Middle frontal gyrus (tissue), 1 donor: ENCODE data around the gene TMED1.

Experiments used
- DNase-seq: peaks from one replicate; pipeline ENCODE4 v3.0.0-alpha.2; 2015; ENCODE audit warnings: low spot score; ENCODE audit errors: extremely low spot score

Gene TMED1

DNA sequence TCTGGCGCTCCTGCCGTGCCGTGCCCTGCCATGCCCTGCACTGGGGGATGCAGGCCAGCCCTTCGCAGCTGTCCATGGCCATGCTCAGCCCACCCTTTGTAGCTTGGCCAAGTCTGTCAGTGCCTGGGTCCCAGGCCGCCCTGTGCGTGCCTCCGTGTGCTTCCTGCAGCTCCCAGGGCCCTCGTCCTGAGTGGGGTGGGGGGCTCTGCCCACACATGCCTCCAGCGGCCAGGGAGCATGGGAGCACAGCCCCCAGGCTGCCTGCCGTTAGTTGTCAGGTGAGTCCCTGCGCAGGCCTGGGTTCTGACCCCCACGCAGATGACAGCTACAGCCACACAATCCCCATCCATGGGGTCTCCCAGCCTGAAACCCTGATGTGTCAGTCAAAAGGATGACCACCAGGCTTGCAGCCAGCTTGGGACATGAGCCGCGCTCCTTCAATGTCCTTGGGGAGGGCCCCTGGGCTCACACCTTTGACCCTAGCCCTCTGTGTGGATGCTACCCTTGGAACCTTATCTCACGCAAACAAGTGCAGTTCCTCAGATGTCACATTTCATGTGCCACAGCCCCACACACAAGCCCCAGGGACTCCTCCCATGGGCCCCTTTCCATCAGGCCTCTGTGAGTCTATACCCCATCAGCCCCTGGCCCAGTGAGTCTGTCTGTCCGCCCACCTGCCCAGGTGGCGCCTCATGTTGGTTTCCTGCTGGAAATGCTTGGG is 24.5 kb downstream of the TMED1 start:
- no peak for DNase-seq

DNA sequence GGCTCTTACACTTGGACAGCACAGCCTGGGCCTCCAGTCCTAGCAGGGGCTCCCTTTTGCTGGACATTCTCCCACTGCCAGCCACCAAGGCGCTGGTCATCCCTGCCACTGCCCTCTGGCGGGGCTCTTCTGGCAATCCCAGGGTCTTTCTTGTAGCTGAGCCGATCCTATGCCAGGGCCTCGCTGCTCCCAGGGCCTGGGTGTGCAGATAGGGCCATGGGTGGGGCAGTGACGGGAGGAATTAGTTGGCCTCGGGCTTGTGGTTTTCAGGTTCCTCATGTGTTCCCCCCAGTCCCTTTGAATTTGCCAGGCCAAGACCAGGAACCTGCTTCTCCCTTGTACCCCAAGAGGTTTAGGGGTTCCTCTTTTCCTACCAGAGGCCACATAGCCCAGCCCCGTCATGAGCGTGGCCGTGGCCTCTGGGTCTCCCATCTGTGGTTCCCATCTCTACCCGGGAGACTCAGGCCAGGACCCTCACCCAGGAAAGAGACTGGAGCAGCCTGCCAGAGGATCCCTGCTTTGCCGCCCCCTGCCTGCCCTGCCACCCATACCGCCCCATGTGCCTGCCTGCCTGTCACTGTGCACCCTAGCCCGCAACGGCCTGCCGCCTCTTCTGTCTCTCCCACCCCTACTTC is 26.2 kb downstream of the TMED1 start:
- DNase-seq, result no peak

DNA sequence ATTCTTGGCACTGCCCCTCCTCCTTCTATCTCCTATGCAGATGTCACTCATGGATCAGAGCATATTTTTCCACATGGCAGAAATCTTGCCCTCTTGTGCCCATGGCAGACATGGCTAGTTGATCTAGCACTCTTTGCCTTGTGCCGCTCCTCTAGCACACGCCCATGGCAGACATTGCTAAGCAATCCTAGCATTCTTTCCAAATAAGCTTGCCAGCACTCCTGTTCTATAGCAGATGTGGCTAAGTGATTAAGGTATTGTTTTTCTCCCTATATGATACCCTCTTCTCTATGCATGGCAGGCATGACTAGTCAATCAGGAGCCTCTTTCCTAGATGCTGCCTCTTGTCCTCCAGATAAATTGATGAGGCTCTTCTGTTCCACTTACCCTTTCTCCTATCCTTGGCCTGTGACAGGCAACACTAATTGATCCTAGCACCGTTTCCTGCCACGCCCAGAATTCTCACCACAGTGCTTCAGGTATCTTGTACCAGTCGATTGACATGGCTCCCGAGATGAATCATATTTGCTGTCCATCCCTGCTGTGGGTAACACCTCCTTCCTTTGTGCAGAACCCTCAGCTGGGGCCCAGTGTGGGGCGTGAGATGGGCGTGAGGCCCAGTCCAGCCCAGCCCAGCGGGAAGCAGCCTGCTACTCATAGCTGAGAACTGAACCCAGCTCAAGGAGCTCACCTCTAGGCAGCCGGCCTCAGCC is 26.9 kb downstream of the TMED1 start:
- no peak for DNase-seq

DNA sequence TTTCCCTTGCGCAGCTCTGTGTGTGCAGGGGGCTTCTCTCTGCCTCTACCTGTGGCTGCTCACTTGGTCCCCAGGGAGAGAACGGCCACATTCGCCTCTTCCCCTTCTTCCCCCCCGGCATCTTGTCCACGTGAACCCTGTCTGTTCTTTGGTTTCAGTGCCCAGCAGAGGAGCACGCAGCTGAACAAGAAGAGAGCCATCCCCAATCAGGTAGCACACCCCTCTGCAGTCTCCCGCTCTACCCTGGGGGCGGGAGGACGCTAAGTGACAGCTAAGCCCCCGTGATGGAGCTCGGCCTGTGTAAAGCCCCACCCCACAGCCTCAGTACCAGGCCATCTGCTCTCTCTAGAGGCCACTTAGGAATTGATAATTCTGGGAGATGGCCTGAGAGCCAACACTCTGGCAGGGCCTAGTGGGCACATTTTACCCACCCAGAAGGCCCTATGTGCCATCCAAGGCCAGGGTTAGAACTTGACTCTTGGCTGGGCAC is 30.2 kb downstream of the TMED1 start:
- DNase-seq, result no peak

DNA sequence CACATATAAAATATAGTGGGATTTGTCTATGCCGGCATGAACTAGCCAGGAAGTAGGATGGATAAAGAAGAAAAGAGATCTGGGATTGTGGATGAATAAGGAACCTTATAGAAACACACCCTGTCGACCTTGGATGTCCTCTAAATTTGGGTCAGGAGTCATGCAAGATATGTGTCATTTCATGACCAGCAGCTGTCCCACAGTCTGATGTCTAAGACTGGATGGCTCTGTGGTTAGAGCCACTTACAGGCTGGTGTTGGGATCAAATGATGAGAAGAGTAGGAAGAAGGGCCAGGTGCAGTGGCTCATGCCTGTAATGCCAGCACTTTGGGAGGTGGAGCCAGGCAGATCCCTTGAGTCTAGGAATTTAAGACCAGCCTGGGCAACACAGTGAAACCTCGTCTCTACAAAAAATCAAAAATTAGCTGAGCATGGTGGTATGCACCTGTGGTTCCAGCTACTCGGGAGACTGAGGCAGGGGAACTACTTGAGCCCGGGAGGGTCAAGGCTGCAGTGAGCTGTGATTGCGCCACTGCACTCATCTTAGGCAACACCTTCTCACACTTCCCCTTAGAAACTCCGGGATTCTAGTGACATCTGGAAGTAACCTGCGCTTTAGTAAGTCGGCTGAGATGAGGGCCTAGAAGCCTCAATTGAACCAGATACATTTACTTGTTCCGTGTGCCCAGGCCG is 30.8 kb downstream of the TMED1 start:
- DNase-seq, result no peak

DNA sequence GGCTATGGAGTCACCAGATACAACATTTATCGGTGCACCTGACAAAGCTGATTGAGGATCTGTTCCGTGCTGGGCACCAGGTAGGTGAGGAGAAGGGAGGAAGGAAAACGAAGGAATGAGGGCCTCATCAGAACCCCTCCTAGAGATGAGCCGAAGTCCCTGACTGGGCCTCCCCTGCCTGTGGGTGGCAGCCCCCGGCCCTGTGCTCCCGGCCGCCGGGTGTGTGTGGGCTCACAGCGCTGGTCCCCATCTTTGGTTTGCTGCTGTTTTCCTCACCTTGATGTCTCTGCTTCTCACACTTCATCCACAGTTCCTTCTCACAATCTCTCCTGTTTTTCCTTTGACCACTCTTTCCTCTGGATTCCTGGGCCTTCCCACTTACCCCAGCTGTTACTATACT is 32.8 kb downstream of the TMED1 start:
- DNase-seq, result no peak

DNA sequence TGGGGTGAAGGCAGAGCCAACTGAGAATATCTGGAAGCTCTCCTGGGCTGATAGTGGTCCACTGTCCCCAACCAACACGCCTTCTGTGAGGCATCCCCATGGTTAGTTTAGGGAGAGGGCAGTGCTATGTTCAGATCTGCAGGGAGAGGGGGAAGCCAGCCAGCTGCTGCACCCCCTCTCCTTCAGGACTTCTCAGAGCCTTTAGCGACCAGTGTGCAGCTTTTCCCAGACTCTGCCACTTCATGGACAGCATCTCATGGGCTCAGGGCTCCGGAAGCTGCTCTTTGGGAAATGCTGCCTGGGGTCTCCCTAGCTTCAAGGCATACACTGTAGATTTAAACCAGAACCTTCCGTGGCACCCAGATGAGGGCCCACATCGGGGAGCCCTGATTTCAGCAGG is 33.5 kb downstream of the TMED1 start:
- no peak for DNase-seq

DNA sequence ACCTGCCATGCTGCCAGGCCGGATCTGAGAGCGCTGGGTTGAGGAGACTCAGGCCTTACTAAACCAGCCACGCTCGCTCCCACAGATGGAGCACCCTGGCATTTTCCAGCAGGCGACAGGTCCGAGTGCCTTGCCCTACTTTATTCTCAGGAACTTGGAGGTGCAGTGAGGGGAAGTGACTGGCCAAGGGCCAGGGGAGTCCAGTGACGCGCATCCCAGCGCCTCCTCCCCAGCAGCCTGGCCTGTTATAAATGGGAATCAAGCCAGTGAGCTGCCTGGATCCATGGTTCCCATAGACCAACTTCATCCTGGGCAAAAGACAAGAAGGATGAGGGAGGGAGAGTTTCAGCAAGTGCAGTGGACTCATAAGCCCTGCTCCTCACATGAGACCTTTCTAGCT is 35.5 kb downstream of the TMED1 start:
- DNase-seq, result no peak

DNA sequence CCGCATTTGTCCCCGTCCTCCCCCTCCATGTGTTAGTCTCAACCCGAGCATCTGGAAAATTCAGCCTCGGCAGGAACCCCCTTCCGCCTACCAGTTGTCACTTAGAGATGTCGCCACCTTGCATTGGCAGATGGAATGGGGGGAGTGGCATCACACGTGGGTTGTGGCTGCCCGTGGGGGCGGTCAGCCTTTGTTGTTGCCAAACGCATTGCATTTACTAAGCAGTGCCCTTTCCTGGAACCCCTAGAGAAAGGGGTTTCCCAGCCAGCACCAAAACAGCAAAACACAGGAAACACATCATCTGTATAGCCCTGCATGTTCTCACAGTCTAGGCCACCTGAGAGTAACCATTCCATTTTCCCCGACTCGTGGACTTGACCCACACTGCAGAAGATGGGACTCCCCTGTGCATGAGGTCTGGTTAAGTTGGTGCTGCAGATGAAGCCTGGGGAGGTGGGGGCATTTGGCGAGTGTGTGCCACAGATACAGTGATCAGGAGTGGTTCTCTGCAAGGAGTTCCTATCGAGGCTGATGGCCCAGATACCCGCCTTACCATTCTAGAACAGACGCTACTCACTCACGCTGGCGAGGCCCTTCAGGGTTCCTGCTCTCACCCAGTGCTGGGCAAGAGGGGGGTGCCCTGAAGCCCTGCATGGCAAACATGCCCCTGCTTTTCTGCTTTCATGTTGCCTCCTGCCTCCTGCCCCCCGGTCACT is 38.3 kb downstream of the TMED1 start:
- no peak for DNase-seq

DNA sequence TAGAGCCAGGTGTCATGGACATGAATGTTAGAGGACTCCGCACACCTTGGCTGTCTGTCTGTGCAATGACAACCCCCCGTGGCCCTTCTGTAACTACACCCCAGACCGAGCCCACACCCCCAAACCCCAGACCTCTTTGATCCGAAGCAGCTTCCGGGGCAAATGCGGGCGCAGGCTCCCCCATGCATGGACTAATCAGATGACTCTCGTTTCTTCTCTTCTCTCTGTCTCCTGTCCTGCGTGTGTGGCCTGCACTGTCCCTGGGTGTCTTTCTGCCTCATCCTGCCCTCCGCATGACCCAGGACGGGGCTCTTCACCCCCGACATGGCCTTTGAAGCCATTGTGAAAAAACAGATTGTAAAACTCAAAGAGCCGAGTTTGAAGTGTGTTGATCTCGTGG is 38.9 kb downstream of the TMED1 start:
- no peak for DNase-seq

DNA sequence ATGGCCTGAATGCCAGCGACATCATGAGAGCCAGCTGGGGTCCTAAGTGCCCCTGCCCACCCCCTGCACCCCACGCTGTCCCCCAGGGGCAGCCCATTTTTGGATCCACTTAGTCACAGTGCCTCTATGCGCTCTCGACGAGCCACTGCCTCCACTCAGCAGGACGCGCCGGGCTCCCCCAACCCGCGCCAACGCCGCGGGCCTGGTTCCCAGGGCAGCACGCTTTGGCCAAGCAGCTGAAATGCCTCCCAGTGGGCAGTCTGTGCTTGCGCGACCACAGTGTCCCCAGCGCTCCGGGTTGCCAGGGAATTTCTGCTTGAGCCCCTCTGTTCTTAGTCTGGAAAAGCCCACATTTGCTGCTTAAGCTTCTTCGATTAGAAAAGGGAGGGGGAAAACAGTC is 39.4 kb downstream of the TMED1 start:
- no peak for DNase-seq

DNA sequence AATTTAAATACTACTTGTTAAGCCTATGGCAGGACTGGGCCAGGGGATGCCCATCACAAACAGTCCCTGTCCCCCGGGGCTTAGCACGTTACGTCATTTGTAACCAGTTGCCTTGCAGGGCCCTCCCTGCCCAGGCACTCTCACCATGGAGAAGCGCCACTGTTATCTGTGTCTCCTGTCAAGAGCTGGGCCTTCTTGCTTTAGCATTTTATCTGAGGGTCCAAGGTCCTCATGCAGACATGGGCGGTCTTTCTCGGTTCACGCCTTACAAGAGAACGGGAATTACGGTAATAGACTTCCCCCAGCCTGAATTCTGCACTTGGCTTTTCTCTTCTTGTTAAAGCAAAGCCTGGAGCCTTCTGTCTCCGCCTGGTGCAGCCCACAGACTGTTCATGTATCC is 46.1 kb downstream of the TMED1 start:
- DNase-seq, result no peak

DNA sequence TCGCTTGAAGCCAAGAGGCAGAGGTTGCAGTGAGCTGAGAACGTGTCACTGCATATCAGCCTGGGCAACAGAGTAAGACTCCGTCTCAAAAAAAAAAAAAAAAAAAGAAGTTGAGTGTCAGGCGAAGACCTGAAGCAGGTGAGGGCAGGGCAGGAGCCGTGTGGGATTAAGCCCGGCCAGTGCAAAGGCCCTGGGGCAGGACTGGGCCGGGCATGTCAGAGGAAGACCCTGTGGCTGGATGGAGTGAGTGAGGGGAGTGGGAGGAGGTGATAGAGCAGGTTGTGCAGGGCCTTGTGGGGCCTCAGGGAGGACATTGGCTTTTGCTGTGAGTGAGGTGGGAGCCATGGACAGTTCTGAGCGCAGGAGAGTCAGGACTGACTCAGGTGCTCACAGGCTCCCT is 47.9 kb downstream of the TMED1 start:
- no peak for DNase-seq

DNA sequence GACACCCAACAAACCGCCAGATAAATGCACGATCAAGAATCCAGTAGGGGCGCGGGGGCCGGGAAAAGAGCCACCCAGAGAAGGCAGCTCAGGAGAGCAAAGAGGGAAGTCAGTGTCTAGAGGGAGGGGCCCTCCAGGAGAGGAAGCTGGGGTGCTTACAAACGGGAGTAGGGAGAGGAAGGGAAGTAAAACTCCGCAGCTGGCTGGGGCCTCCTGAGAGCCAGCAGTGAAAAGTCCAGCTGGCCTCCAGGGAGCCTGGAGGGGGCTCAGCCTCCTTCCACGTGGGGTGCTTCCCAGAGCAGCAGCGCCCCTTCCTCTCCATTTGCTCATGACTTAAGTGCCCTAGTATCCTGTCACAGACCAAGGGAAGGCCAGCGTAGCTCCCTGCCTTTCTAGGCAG is 51.8 kb downstream of the TMED1 start:
- DNase-seq, result no peak

DNA sequence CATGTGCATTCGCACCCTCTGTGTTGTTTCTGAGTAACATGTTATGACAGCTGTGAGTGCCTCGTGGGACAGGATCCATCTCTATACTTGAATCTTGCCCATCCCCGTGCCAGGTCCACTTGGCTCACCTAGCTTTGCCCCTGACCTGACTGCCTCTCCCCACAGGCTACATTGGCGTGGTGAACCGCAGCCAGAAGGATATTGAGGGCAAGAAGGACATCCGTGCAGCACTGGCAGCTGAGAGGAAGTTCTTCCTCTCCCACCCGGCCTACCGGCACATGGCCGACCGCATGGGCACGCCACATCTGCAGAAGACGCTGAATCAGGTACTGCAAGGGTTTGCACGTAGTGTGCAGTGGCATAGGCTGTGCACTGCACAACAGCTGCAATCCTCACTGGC is 53.2 kb downstream of the TMED1 start:
- no peak for DNase-seq
